HG03571 (cell line): Measurements from ENCODE around the gene PRTG.
"Not testable (repeated sequence)": the region's sequence is repeated elsewhere in the genome, so short reads cannot be mapped to it uniquely, and the experiment has no call there.

ENCODE experiments used
- ATAC-seq: cut with Tn5 transposase; IDR thresholded peaks from one replicate; pipeline ENCODE4 v1.9.1; 2021; ENCODE audit not compliant: unreplicated experiment

PRTG gene

DNA sequence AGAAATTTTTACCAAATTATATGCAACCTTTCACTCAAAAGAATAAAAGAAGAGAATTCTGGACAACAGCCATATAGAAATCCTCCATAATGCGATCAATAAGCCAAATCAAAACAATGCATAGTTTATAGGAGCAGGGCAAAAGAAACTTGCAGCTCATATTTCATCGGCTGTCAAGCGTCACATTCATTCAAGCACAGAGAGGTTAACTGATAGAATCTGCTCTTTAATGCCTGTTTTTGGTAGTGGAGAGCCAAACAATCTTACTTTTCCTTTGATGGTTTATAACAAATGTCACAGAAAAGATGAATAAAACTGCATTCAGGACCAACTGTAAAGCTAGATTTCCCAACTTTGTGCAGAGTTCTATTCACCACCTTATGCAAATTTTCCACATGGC is 35.4 kb downstream of the PRTG start:
- ATAC-seq, result no peak

GRCh38 chr15:55703873-55704301 is 39.1 kb downstream of the PRTG start:
- no peak for ATAC-seq

DNA sequence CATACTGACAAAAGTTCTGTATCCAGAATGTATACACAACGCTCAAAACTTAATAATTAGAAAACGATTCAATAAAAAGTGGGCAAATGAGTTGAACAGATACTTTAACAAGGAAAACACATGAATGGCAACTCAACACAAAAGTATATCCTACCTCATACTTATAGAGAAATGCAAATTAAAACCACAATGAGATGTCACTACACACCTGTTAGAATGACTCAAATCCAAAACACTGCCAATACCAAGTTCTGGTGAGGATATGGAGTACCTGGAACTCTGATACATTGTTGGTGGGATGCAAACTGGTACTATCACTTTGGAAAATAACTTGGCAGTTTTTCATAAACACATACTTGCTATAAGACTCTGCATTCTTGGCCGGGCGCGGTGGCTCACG is 42.1 kb downstream of the PRTG start:
- no peak for ATAC-seq

- ATAC-seq, result no peak
Measured at GRCh38 chr15:55698653-55699052, 44.3 kb downstream of the PRTG start.

DNA sequence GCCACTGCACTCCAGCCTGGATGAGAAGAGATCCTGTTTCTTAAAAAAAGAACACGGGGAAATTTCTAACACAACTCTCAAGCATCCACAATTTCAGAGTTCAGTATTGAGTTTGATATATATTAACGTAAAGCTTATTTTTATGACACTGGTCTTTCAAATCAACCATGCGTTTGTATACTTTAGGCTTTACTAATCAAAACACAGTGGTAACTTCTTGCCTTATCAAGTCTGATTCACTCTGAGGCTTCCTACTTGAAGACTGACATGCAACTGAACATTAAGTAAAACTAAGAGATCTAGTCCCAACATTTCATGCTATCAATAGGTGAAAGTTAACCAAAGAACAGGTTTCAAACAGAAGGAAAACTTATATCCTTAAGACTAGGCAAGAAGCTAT is 46.7 kb downstream of the PRTG start:
- no peak for ATAC-seq

GRCh38 chr15:55695432-55695831 is 47.5 kb downstream of the PRTG start:
- no peak for ATAC-seq

GRCh38 chr15:55694652-55695150 is 48.3 kb downstream of the PRTG start:
- peak; percentile 61 for ATAC-seq

- not testable (repeated sequence) for ATAC-seq
Measured at GRCh38 chr15:55693116-55693515, 49.8 kb downstream of the PRTG start.

- ATAC-seq, result no peak
Measured at GRCh38 chr15:55687792-55688191, 55.2 kb downstream of the PRTG start.

- ATAC-seq, result peak; percentile 70
Measured at GRCh38 chr15:55685286-55685685, 57.7 kb downstream of the PRTG start.

DNA sequence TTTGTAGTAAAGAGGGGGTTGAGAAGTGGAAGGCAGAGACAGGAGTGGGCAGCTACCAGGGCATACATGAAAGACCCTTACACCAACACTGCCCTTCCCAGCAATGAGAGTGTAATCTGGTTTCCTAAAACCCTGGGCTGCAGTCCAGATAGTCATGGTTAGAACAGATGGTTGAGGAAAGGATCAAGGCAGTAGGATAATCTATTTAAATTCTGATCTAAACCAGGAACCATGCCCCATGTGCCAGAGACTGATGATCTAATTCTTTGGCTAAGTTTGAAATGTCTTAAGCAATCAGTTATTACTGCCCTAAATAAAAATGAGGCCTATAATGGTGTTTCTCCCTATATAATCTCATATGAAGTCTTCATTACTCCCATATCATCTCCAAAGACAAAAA is 59.6 kb downstream of the PRTG start:
- ATAC-seq, result no peak

GRCh38 chr15:55681631-55682030 is 61.3 kb downstream of the PRTG start:
- ATAC-seq, result no peak

GRCh38 chr15:55676507-55676906 is 66.4 kb downstream of the PRTG start:
- no peak for ATAC-seq

- ATAC-seq, result no peak
Measured at GRCh38 chr15:55673287-55673686, 69.7 kb downstream of the PRTG start.

DNA sequence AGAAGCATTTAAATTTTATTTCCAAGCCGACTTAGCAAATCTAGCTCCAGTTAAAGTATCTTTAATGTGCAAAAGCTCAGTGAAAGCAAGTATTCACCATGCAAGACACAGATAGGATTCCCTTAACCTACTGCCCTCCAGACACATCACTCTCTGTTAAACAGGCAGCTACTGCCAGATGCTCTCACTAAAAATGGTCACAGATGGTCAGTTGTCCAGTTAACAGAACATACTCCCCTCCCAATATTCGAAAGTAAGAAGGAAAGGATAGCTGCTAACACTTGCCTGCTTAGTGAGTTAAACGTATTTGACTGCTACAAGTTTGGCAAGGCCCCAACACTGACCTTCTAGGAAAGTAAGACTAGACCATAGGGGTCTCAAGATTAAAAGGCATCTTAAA is 73.7 kb downstream of the PRTG start:
- ATAC-seq, result no peak

DNA sequence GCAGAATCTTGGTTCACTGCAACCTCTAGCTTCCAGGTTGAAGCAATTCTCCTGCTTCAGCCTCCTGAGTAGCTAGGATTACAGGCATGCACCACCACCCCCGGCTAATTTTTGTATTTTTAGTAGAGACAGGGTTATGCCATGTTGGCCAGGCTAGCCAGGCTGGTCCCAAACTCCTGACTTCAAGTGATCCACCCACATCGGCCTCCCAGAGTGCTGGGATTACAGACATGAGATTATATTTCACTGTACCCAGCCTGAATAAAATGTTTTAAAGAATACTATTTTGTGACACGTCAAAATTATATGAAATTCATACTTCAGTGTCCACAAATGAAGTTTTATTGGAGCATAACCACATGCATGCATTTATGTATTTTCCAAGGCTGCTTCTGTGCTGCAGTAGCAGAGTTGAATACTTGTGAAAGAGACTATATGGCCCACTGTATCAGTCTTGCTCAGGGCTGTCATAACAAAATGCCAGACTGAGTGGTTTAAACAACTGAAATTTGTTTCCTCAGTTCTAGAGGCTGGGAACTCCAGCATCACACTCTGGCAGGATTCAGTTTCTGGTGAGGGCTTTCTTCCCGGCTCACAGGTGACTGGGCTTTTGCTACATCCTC is 77.2 kb downstream of the PRTG start:
- no peak for ATAC-seq

GRCh38 chr15:55661428-55661827 is 81.5 kb downstream of the PRTG start:
- ATAC-seq, result no peak

GRCh38 chr15:55660153-55660552 is 82.8 kb downstream of the PRTG start:
- no peak for ATAC-seq

DNA sequence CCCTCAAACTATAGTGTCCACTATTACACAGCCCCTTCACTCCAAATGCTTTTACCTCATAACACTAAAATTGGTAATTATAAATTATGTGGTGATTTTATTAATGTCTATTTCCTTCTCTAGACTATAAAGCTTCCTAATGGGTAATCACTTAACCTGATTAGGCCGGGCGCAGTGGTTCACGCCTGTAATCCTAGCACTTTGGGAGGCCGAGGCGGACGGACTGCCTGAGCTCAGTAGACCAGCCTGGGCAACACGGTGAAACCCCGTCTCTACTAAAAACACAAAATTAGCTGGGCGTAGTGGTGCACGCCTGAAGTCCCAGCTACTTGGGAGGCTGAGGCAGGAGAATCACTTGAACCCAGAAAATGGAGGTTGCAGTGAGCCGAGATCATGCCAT is 83.5 kb downstream of the PRTG start:
- no peak for ATAC-seq

DNA sequence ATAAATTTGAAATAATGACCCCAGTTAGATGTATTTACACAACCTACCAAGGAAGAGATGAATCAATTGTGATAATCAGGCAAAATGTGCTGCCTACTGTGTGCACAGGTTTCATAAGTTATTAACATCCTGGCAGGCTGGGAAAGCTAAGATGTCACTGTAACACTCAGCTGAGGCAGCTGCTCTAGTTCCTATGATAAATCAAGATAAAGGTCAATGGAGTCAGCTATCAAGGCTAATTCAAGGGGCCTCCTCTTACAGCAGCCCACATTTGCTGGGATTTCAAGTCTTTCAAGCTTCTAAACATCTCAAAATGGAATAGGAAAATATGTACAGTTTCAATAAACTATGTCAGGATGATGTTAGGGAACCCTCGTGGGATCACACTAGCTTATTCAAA is 84.1 kb downstream of the PRTG start:
- ATAC-seq, result no peak

DNA sequence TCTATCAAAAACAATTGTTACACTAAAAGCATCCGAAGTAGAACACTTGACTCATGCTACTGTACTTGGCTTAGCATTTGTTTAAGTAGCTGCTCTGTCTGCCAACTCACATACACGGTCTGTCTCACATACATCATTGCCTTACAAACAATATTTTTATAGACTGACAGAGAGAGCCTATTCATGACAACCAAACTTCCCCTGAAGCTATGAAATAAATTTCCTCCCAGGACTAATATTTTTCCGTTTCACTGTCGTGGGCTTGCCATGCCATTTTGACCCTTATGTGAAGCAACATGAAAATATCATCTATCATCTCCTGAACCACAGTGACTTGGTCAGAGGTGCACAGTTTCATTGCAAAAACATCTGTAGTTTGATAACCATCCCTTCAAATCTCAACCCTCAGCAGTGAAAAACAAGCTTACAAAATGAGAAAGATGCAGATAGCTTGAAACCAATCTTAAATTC is 88.4 kb downstream of the PRTG start:
- no peak for ATAC-seq

GRCh38 chr15:55652909-55653495 is 90.0 kb downstream of the PRTG start:
- no peak for ATAC-seq

DNA sequence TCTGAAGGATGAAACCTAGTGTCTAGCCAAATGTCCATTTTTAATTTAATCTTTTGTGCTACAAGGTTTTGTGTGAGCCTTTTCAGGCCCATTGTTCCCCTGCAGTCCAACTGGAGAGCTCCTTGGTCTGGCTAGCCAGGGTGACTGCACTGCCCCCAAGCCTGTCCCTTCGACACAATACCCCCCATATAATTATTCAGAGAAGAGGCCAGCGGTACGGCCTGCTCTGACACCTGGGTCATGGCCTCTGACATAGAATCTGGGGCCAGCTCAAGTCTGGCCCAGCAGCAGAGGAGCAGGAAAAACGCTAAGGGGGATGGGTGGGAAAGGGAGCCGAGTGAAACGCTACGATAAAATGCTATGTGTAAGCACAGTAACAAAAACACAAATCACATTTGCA is 90.6 kb downstream of the PRTG start:
- no peak for ATAC-seq
